Transverse colon (tissue), 4 donors: Measurements from ENCODE around the gene BACH2.

Experiments used
- CTCF ChIP-seq, 5 experiments: fragments of 200-600 bp in 3 of 5; fragments of 450-650 bp in 2 of 5; sonication (generic) in 3 of 5; IDR thresholded peaks; 1 replicate in 2 of 5; 2 replicates in 3 of 5; pipeline ENCODE4 v1.5.1; 2016 to 2017; ENCODE audit warnings: antibody characterized with exemption in 5 of 5, inconsistent platforms in 3 of 5, mild to moderate bottlenecking in 2 of 5, moderate library complexity in 1 of 5
- POLR2AphosphoS5 ChIP-seq, 3 donors: sonication (generic); formaldehyde crosslinking; IDR thresholded peaks; one replicate each; pipeline ENCODE4 v1.6.1; 2016; ENCODE audit warnings: antibody characterized with exemption in 3 of 3

GRCh38 chr6:89979481-89980119 lies 317.0 kb downstream of the BACH2 start:
- TF ChIP-seq CTCF (IDR thresholded peaks at IDR 0.05) = no peak
- TF ChIP-seq POLR2AphosphoS5 (IDR thresholded peaks at IDR 0.05) = no peak
